H9 (cell line): ENCODE measurements around the gene LAMTOR4. TPM values are rescaled to one million over a fixed set of nuclear protein-coding genes. Genes with fewer than 3 reads are reported as not detected.

Source experiments
- DNase-seq: peaks from one replicate; pipeline ENCODE4 v3.0.0-alpha.2; 2017
- H2AFZ ChIP-seq: one replicate; pipeline ENCODE4 v1.6.1; 2013; ENCODE audit warnings: mild to moderate bottlenecking, low read length, control low read depth, moderate library complexity
- H2AK5ac ChIP-seq: 2 replicates; pipeline ENCODE4 v1.6.1; 2013; ENCODE audit warnings: low read length, control low read depth, mixed read lengths; ENCODE audit not compliant: insufficient read length
- H2BK120ac ChIP-seq: one replicate; pipeline ENCODE4 v1.6.1; 2013; ENCODE audit warnings: low read depth, mild to moderate bottlenecking, low read length, control low read depth, inconsistent platforms; ENCODE audit not compliant: poor library complexity, severe bottlenecking
- H2BK12ac ChIP-seq: 2 replicates; pipeline ENCODE4 v1.6.1; 2013; ENCODE audit warnings: low read length, control low read depth, mixed read lengths, low read depth; ENCODE audit not compliant: insufficient read length
- H2BK15ac ChIP-seq: 2 replicates; pipeline ENCODE4 v1.6.1; 2013; ENCODE audit warnings: low read depth, low read length, control low read depth
- H2BK20ac ChIP-seq: one replicate; pipeline ENCODE4 v1.6.1; 2013; ENCODE audit warnings: low read depth, mild to moderate bottlenecking, low read length, control low read depth, inconsistent platforms; ENCODE audit not compliant: poor library complexity, severe bottlenecking
- H2BK5ac ChIP-seq: 2 replicates; pipeline ENCODE4 v1.6.1; 2013; ENCODE audit warnings: low read length, control low read depth, mixed read lengths; ENCODE audit not compliant: insufficient read length
- H3K14ac ChIP-seq: 2 replicates; pipeline ENCODE4 v1.6.1; 2013; ENCODE audit warnings: low read length, control low read depth; ENCODE audit not compliant: insufficient read depth
- H3K18ac ChIP-seq: 2 replicates; pipeline ENCODE4 v1.6.1; 2013; ENCODE audit warnings: low read depth, mild to moderate bottlenecking, mixed read lengths, low read length, control low read depth; ENCODE audit not compliant: insufficient read length
- H3K23ac ChIP-seq: 2 replicates; pipeline ENCODE4 v1.6.1; 2013; ENCODE audit warnings: low read length, control low read depth, mixed read lengths, low read depth; ENCODE audit not compliant: insufficient read length
- H3K23me2 ChIP-seq: 2 replicates; pipeline ENCODE4 v1.6.1; 2013; ENCODE audit warnings: low read depth, mild to moderate bottlenecking, mixed read lengths, low read length, control low read depth; ENCODE audit not compliant: insufficient read length, poor library complexity, severe bottlenecking
- H3K27ac ChIP-seq: 2 replicates; pipeline ENCODE4 v1.5.1; 2013; ENCODE audit warnings: low read length, control low read depth, mixed read lengths, low read depth; ENCODE audit not compliant: insufficient read length
- H3K27me3 ChIP-seq: 2 replicates; pipeline ENCODE4 v1.6.1; 2013; ENCODE audit warnings: low read length, control low read depth, inconsistent platforms; ENCODE audit not compliant: insufficient read depth
- H3K4ac ChIP-seq: 2 replicates; pipeline ENCODE4 v1.6.1; 2013; ENCODE audit warnings: low read depth, mild to moderate bottlenecking, control low read depth, inconsistent platforms, low read length, moderate library complexity
- H3K4me1 ChIP-seq: 2 replicates; pipeline ENCODE4 v1.6.1; 2013; ENCODE audit warnings: low read length, control low read depth, inconsistent platforms; ENCODE audit not compliant: insufficient read depth
- H3K4me2 ChIP-seq: 2 replicates; pipeline ENCODE4 v1.6.1; 2013; ENCODE audit warnings: low read length, control low read depth, mixed read lengths; ENCODE audit not compliant: insufficient read length, insufficient read depth
- H3K56ac ChIP-seq: 2 replicates; pipeline ENCODE4 v1.6.1; 2013; ENCODE audit warnings: low read depth, mild to moderate bottlenecking, mixed read lengths, low read length, control low read depth; ENCODE audit not compliant: insufficient read length
- H3K79me1 ChIP-seq: 2 replicates; pipeline ENCODE4 v1.6.1; 2013; ENCODE audit warnings: low read depth, mild to moderate bottlenecking, moderate library complexity, low read length, control low read depth, inconsistent platforms; ENCODE audit not compliant: insufficient read depth, poor library complexity, severe bottlenecking
- H3K79me2 ChIP-seq: 2 replicates; pipeline ENCODE4 v1.6.1; 2013; ENCODE audit warnings: low read length, control low read depth, inconsistent platforms; ENCODE audit not compliant: insufficient read depth
- H3K9ac ChIP-seq: 2 replicates; pipeline ENCODE4 v1.6.1; 2013; ENCODE audit warnings: low read length, control low read depth, mixed read lengths; ENCODE audit not compliant: insufficient read length; ENCODE audit errors: extremely low read depth
- H3K9me3 ChIP-seq: one replicate; pipeline ENCODE4 v1.6.1; 2013; ENCODE audit warnings: low read depth, low read length, inconsistent platforms; ENCODE audit not compliant: control insufficient read depth
- H3T11ph ChIP-seq: one replicate; pipeline ENCODE4 v1.6.1; 2013; ENCODE audit warnings: mild to moderate bottlenecking, low read length, control low read depth, inconsistent platforms
- H4K20me1 ChIP-seq: one replicate; pipeline ENCODE4 v1.6.1; 2013; ENCODE audit not compliant: control insufficient read depth, insufficient read length, insufficient read depth
- H4K5ac ChIP-seq: 2 replicates; pipeline ENCODE4 v1.6.1; 2013; ENCODE audit warnings: low read depth, mild to moderate bottlenecking, mixed read lengths, low read length, control low read depth; ENCODE audit not compliant: insufficient read length
- H4K8ac ChIP-seq: replicated peaks from 2 replicates; pipeline ENCODE4 v1.6.1; 2013; ENCODE audit warnings: low read length, control low read depth, mixed read lengths, low read depth; ENCODE audit not compliant: insufficient read length
- H4K91ac ChIP-seq: 2 replicates; pipeline ENCODE4 v1.6.1; 2013; ENCODE audit warnings: low read depth, mild to moderate bottlenecking, moderate library complexity, mixed read lengths, low read length, control low read depth; ENCODE audit not compliant: insufficient read length
- H3K27ac Mint-ChIP-seq, 3 experiments: 2 replicates in 2 of 3; 3 replicates in 1 of 3; pipeline ENCODE4 v1.8.0; 2020 to 2021; ENCODE audit warnings: mixed read lengths in 3 of 3, mild to moderate bottlenecking in 1 of 3, moderate library complexity in 1 of 3
- H3K27me3 Mint-ChIP-seq: 2 replicates; pipeline ENCODE4 v1.8.0; 2021; ENCODE audit warnings: low read depth, mild to moderate bottlenecking, moderate library complexity, mixed read lengths
- H3K36me3 Mint-ChIP-seq, 3 experiments: 2 replicates in 2 of 3; 3 replicates in 1 of 3; pipeline ENCODE4 v1.8.0; 2020 to 2021; ENCODE audit warnings: low read depth in 3 of 3, mixed read lengths in 3 of 3; ENCODE audit not compliant: insufficient read depth in 1 of 3
- H3K4me1 Mint-ChIP-seq, 2 experiments: 2 replicates each; pipeline ENCODE4 v1.8.0; 2020; ENCODE audit warnings: mixed read lengths in 2 of 2
- H3K4me3 Mint-ChIP-seq, 2 experiments: 2 replicates in 1 of 2; 3 replicates in 1 of 2; pipeline ENCODE4 v1.8.0; 2020 to 2021; ENCODE audit warnings: mild to moderate bottlenecking in 2 of 2, mixed read lengths in 2 of 2, moderate library complexity in 1 of 2
- H3K9me3 Mint-ChIP-seq, 2 experiments: 2 replicates in 1 of 2; 3 replicates in 1 of 2; pipeline ENCODE4 v1.8.0; 2020; ENCODE audit warnings: mild to moderate bottlenecking in 2 of 2, mixed read lengths in 2 of 2, moderate library complexity in 1 of 2
- WGBS: extraction: QIAGEN DNeasy Blood & Tissue Kit; methylation state at CpG from one replicate; pipeline ENCODE4 v1.1.7; 2013; ENCODE audit warnings: missing lambda C conversion rate, low lambda C conversion rate, mixed read lengths; ENCODE audit not compliant: insufficient read length; ENCODE audit errors: extremely low coverage; 5-methylcytosine and 5-hydroxymethylcytosine counted together
- total RNA-seq: library from RNA; stranded (reverse); gene quantifications from 2 replicates; pipeline ENCODE4 v1.2.1, GENCODE V29; 2021
- TF ChIP-seq, protein P1 (sequence below): fragments of 200-600 bp; sonication (generic); conservative IDR thresholded peaks from 3 replicates; pipeline ENCODE4 v1.8.0; 2021; ENCODE audit warnings: antibody characterized with exemption, mild to moderate bottlenecking

LAMTOR4 gene
- total RNA-seq, 1 experiment from 2014 or later, result 179 TPM

DNA sequence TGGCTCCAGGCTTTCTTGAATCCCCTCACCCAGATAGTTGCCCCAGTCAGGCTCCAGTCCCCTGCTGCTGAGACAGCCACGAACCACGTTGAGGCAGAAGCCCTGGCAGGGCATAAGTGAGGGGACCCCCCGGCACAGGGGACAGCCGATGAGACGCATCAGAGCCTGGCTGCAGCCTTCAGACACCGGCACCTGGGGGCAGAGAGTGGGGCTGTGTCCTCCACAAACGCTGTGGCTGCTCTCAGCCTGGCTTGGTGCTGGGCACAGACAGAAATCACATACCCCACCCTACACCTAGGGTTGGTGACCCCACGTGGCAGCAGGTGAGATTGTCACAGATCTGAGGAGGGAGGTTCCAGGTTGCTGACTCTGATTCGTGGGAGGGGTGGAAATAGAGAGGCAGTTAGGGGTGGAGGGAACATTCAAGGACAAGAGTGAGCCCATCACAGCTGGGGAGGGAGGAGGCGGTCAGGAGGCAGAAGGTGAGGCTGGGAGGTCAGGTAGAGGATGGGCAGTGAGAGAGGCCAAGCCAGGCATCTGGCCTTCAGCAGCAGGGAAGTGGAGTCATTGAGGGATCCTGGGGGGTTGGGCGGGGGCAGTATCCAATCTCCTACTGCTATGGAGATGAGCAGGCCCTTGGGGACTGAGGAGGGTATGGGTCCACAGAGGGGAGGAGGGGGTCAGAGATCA, 25.2 kb downstream of the LAMTOR4 start:
- no peak overlapping the region for H3K56ac ChIP-seq
- H3K27ac ChIP-seq, result no peak overlapping the region
- H3K4me1 ChIP-seq, result peaks cover 3% of the 10 kb centered on the region; the same call in 1 of the 2 replicates
- H4K5ac ChIP-seq, result no peak overlapping the region
- H3K79me2 ChIP-seq, result no peaks in the 10 kb centered on the region; the same call in 1 of the 2 replicates
- H4K91ac ChIP-seq, result no peak overlapping the region
- H3K4me2 ChIP-seq, result no peak overlapping the region
- no peak overlapping the region for H2BK20ac ChIP-seq
- Mint-ChIP-seq H3K4me3 (peak overlapping the region in 1 of 2 experiments; percentile 52; a peak in 1 of 5 replicates), H3K27ac (peak overlapping the region in 1 of 3 experiments; percentile 17; a peak in 1 of 7 replicates), H3K9me3 (no peaks in the 10 kb centered on the region), H3K36me3 (peaks cover 30 to 39% (median 31%) of the 10 kb centered on the region in 3 experiments; a peak in 6 of 7 replicates), H3K4me1 (peaks cover 29 to 43% of the 10 kb centered on the region in 2 experiments), H3K27me3 (peaks cover 25% of the 10 kb centered on the region)
- H3K79me1 ChIP-seq, result no peaks in the 10 kb centered on the region
- no peak overlapping the region for H2AFZ ChIP-seq
- no peak overlapping the region for H3K18ac ChIP-seq
- no peak overlapping the region for H3K14ac ChIP-seq
- H3K9me3 ChIP-seq, result no peaks in the 10 kb centered on the region
- no peak for DNase-seq
- no peak overlapping the region for H2BK120ac ChIP-seq
- H3T11ph ChIP-seq, result no peak overlapping the region
- peaks cover 9% of the 10 kb centered on the region for H3K23me2 ChIP-seq
- no CpG with 5 or more reads among the region's 11 CpGs for WGBS
- no peak overlapping the region for H3K9ac ChIP-seq
- H2BK5ac ChIP-seq, result no peak overlapping the region
- TF ChIP-seq, protein P1, sequence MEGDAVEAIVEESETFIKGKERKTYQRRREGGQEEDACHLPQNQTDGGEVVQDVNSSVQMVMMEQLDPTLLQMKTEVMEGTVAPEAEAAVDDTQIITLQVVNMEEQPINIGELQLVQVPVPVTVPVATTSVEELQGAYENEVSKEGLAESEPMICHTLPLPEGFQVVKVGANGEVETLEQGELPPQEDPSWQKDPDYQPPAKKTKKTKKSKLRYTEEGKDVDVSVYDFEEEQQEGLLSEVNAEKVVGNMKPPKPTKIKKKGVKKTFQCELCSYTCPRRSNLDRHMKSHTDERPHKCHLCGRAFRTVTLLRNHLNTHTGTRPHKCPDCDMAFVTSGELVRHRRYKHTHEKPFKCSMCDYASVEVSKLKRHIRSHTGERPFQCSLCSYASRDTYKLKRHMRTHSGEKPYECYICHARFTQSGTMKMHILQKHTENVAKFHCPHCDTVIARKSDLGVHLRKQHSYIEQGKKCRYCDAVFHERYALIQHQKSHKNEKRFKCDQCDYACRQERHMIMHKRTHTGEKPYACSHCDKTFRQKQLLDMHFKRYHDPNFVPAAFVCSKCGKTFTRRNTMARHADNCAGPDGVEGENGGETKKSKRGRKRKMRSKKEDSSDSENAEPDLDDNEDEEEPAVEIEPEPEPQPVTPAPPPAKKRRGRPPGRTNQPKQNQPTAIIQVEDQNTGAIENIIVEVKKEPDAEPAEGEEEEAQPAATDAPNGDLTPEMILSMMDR, result no peak
- H3K23ac ChIP-seq, result no peak overlapping the region
- no peak overlapping the region for H3K4ac ChIP-seq
- no peak overlapping the region for H2BK15ac ChIP-seq
- no peaks in the 10 kb centered on the region for H4K20me1 ChIP-seq
- no peak overlapping the region for H2BK12ac ChIP-seq
- no peak overlapping the region for H4K8ac ChIP-seq
- H3K27me3 ChIP-seq, result no peaks in the 10 kb centered on the region; the same call in 1 of the 2 replicates
- no peak overlapping the region for H2AK5ac ChIP-seq
